Endodermal cell (in vitro differentiated cells): ENCODE results near the gene ZNF768. TPM values are rescaled to one million over a fixed set of nuclear protein-coding genes. Genes with fewer than 3 reads are reported as not detected.

Source experiments
- DNase-seq: peaks from one replicate; pipeline ENCODE4 v3.0.0-alpha.2; 2017
- H3K27ac ChIP-seq: 2 replicates; pipeline ENCODE4 v1.5.1; 2013; ENCODE audit warnings: mild to moderate bottlenecking, low read depth, low read length, moderate library complexity
- H3K27me3 ChIP-seq: 2 replicates; pipeline ENCODE4 v1.6.1; 2013; ENCODE audit warnings: mild to moderate bottlenecking, low read length, moderate library complexity; ENCODE audit not compliant: insufficient read depth, control insufficient read depth, poor library complexity, severe bottlenecking
- H3K36me3 ChIP-seq: 2 replicates; pipeline ENCODE4 v1.7.0; 2013; ENCODE audit warnings: mild to moderate bottlenecking, low read length, moderate library complexity; ENCODE audit not compliant: control insufficient read depth, insufficient read depth
- H3K4me1 ChIP-seq: one replicate; pipeline ENCODE4 v1.7.0; 2013; ENCODE audit warnings: low read length; ENCODE audit not compliant: control insufficient read depth, insufficient read depth
- H3K4me3 ChIP-seq: 2 replicates; pipeline ENCODE4 v1.5.1; 2013; ENCODE audit warnings: mild to moderate bottlenecking, low read length, moderate library complexity
- H3K9ac ChIP-seq: 2 replicates; pipeline ENCODE4 v1.6.1; 2013; ENCODE audit warnings: mild to moderate bottlenecking, low read length, moderate library complexity; ENCODE audit not compliant: poor library complexity, severe bottlenecking; ENCODE audit errors: extremely low read depth
- H3K9me3 ChIP-seq: 2 replicates; pipeline ENCODE4 v1.6.1; 2013; ENCODE audit warnings: mild to moderate bottlenecking, low read length, moderate library complexity; ENCODE audit not compliant: control insufficient read depth
- H3K27ac Mint-ChIP-seq: 2 replicates; pipeline ENCODE4 v1.8.0; 2020; ENCODE audit warnings: mixed read lengths
- H3K27me3 Mint-ChIP-seq: 2 replicates; pipeline ENCODE4 v1.8.0; 2021; ENCODE audit warnings: mild to moderate bottlenecking, mixed read lengths; ENCODE audit not compliant: insufficient read depth
- H3K36me3 Mint-ChIP-seq: 2 replicates; pipeline ENCODE4 v1.8.0; 2020; ENCODE audit warnings: low read depth, mixed read lengths
- H3K4me1 Mint-ChIP-seq: 2 replicates; pipeline ENCODE4 v1.8.0; 2020; ENCODE audit warnings: mixed read lengths
- H3K4me3 Mint-ChIP-seq: 2 replicates; pipeline ENCODE4 v1.8.0; 2020; ENCODE audit warnings: mild to moderate bottlenecking, moderate library complexity, mixed read lengths
- H3K9me3 Mint-ChIP-seq: 2 replicates; pipeline ENCODE4 v1.8.0; 2020; ENCODE audit warnings: mild to moderate bottlenecking, mixed read lengths
- CTCF ChIP-seq: fragments of 200-600 bp; sonication (generic); conservative IDR thresholded peaks from 2 replicates; pipeline ENCODE4 v1.5.0; 2021; ENCODE audit warnings: antibody characterized with exemption, mild to moderate bottlenecking
- WGBS, 2 experiments: methylation state at CpG; one replicate each; pipeline versions ENCODE4 v1.1.5 to v1.1.7; 2013; ENCODE audit warnings: missing lambda C conversion rate in 2 of 2, mixed read lengths in 1 of 2; ENCODE audit not compliant: insufficient coverage in 1 of 2, insufficient read length in 1 of 2; 5-methylcytosine and 5-hydroxymethylcytosine counted together
- total RNA-seq, 2 donors: library from RNA; stranded (reverse); fragmentation: NEBNext Ultra II Directional in 1 of 2; extraction: Animal tissue kit (Norgen Biotek cat#: 25700) in 1 of 2; gene quantifications; 2 replicates in 1 of 2; 3 replicates in 1 of 2; pipeline ENCODE4 v1.2.1, GENCODE V29; 2021

The ZNF768 gene
- total RNA-seq, 2 donors from 2014 or later: 47.0 to 59.2 TPM

DNA sequence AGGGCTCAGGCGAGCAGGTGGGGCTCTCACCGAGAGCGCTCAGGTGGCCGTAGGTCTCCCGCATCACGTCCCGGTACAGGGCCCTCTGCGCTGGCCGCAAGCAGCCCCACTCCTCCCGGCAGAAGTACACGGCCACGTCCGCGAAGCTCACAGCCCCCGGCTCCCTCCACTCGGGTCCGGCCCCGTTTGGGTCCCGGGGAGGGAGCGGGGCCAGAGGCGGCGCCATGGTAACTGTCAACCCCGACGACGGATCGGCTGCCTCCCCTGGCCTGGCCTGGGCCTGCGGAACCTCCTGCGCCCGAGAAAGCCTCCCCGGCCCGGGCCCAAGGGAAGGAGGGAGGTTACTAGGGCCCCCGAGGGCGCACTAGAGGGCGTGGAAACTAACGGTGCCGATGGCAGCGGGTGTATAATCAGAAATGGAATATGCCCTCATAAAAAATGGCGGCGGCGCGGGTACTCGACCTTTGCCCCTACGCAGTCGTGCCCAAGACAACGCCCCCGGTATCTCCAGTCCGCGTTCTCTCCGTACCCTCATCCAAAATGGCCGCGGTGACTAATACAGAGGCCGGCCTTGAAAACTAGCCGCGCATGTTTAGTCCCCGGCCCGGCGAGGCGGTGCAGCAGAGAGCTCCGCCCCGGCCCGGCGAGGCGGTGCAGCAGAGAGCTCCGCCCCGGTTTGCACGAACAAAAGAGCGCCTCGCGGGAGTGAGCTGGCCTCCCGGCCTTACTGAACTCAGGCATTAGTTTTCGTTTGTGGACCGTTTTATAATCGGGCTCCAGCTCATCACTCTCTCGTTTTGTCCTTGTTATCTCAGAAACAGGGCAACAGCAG lies 31.8 kb upstream of the ZNF768 start, which contains the start of gene ZNF764:
ZNF764 (minus strand) TSS at position 418 of the 832 bp plus-strand sequence; CDS start at position 226, 192 bp downstream.
- peaks cover 27% of the 10 kb centered on the region for H3K36me3 ChIP-seq
- H3K4me1 Mint-ChIP-seq: peaks cover 12% of the 10 kb centered on the region
- WGBS, 2 experiments: 2 to 3% methylated on average over 33 to 74 of the region's 74 CpGs
- H3K9me3 Mint-ChIP-seq: no peaks in the 10 kb centered on the region
- H3K4me3 Mint-ChIP-seq: peak within 1 kb of the TSS; percentile 74
- H3K9ac ChIP-seq: peak within 1 kb of the TSS; percentile 86
- DNase-seq: peak; percentile 99
- no peaks in the 10 kb centered on the region for H3K9me3 ChIP-seq
- H3K27me3 Mint-ChIP-seq: peaks cover 14% of the 10 kb centered on the region
- H3K27ac ChIP-seq: peak within 1 kb of the TSS; percentile 94
- peak within 1 kb of the TSS; percentile 90 for H3K27ac Mint-ChIP-seq
- no peak for TF ChIP-seq CTCF
- H3K4me1 ChIP-seq: peaks cover 8% of the 10 kb centered on the region
- H3K27me3 ChIP-seq: no peaks in the 10 kb centered on the region
- peaks cover 25% of the 10 kb centered on the region for H3K36me3 Mint-ChIP-seq
- peak within 1 kb of the TSS; percentile 87 for H3K4me3 ChIP-seq

- Mint-ChIP-seq H3K27ac (peak overlapping the region; percentile 79), H3K27me3 (peaks cover 11% of the 10 kb centered on the region), H3K4me3 (peak overlapping the region; percentile 74), H3K36me3 (peaks cover 29% of the 10 kb centered on the region), H3K4me1 (peaks cover 15% of the 10 kb centered on the region), H3K9me3 (no peaks in the 10 kb centered on the region)
- H3K36me3 ChIP-seq: peaks cover 32% of the 10 kb centered on the region
- H3K9me3 ChIP-seq: no peaks in the 10 kb centered on the region
- peak overlapping the region; percentile 87 for H3K4me3 ChIP-seq
- H3K4me1 ChIP-seq: peaks cover 10% of the 10 kb centered on the region
- no peak for DNase-seq
- peak; percentile 29 for TF ChIP-seq CTCF
- peak overlapping the region; percentile 86 for H3K9ac ChIP-seq
- WGBS, 2 experiments: 0 to 4% methylated on average over 1 to 17 of the region's 17 CpGs
- H3K27ac ChIP-seq: peak overlapping the region; percentile 94
- no peaks in the 10 kb centered on the region for H3K27me3 ChIP-seq
These were observed 31.3 kb upstream of the ZNF768 start for GRCh38 chr16:30557707-30557956.

GRCh38 chr16:30556125-30556473 lies 29.7 kb upstream of the ZNF768 start:
- no peak for TF ChIP-seq CTCF
- Histone ChIP-seq H3K4me3 (no peak overlapping the region), H3K27ac (no peak overlapping the region), H3K36me3 (peaks cover 33% of the 10 kb centered on the region), H3K4me1 (peaks cover 10% of the 10 kb centered on the region), H3K27me3 (no peaks in the 10 kb centered on the region), H3K9ac (no peak overlapping the region), H3K9me3 (no peaks in the 10 kb centered on the region)
- 90 to 94% methylated on average over 4 to 10 of the region's 10 CpGs for WGBS, 2 experiments
- Mint-ChIP-seq H3K4me3 (peak overlapping the region; percentile 74), H3K27me3 (peaks cover 2% of the 10 kb centered on the region), H3K36me3 (peaks cover 35% of the 10 kb centered on the region), H3K4me1 (peaks cover 18% of the 10 kb centered on the region), H3K9me3 (no peaks in the 10 kb centered on the region), H3K27ac (peak overlapping the region; percentile 72)
- no peak for DNase-seq
